ENCODE data around the gene SLC66A1.
"Not testable (repeated sequence)": the region's sequence is repeated elsewhere in the genome, so short reads cannot be mapped to it uniquely, and the experiment has no call there.

The SLC66A1 gene

GRCh38 chr1:19311931-19312781 is at the start of gene SLC66A1, which contains the start of gene AKR7A2:
TSS of gene SLC66A1 (plus strand) at chr1:19312326. CDS start at chr1:19317678, 5,352 bp downstream.
TSS of gene AKR7A2 (minus strand) at chr1:19312144. CDS start at chr1:19312124, 20 bp downstream.
- peak; percentile 78 to 80 for DNase-seq (ENCODE audit: low read depth in 2 of 2)

GRCh38 chr1:19262744-19263143 is 49.4 kb upstream of the SLC66A1 start:
- no peak for DNase-seq (ENCODE audit: low read depth in 2 of 2)

DNA sequence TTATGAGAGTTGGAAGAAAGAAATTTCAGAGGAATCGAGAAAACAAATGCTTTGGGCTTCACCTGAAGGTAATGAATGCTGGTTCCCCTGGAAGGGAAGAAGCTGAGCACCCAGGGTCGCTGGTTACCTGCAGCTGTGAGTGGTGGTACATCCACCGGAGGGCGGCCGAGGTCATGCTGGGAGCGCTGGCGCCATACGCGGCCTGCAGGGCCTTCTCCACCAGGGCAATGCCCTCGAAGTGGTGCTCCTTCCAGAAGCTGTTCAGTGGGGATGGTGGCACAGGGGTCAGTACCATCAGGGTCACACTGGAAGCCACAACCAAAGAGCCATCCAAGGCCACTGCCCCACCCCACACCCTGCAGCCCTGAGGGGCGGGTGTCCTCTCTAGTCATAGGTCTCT is 43.7 kb upstream of the SLC66A1 start:
- DNase-seq (ENCODE audit: low read depth in 2 of 2): no peak

DNA sequence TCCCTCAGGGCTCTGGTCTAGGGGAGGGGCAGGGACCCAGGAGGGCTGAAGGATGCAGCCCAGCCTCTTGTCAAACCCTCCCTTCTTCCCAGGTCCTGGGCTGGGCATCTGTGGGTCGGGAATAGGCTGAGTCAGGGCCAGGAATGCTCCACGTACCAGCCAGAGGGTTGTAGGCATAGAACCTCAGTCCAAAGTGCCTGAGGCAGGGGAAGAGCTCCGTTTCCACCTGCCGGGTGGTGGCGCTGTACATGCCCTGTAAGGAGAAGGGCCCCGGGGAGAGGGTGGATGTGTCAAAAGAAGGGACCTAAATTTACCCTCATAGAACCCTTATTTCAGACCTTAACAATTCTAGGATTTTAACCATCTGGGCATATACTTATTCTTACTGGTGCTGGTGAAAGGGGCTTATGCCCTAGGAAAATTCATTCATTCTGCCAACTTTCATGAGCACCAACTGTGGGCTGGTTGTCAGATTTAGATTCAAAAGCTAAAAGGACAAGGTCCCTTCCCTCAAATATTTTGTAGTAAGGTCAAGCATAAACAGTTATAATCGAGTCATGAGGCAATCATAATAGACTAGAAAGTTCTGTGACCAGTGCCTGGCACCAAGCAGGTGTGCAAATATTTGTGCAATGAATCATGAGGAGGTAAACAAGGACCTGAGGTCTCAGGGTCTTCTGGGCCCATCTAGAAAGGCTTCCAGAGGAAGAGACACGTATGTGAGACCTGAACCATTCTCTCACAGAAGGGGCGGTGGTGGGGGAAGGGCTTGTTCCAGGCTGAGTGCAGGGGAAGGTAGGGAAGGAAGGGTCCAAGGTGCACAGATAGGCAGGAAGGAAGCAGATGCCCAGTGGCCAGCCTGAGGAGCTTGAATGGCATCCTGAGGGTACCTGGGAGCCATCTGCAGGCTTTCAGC is 42.4 kb upstream of the SLC66A1 start:
- not testable (repeated sequence) for DNase-seq (ENCODE audit: low read depth in 2 of 2)

DNA sequence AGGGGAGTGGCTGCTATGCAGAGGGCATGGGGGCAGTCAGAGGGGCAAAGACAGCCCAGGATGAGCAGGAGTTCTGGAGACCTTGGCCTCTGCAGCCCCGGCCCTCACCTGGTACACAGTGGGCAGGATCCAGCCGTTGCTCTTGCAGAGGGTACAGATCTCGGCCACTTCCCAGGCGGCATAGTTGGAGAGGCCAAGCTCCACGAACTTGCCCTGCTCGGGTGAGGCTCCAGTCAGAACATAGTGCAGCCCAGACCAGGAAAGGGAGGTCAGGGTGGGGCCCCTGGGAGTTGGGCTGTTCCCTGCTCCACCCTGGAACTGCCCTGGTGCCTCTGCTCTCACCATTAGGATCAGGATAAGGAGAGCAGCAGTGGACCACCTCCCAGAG is 41.8 kb upstream of the SLC66A1 start:
- DNase-seq (ENCODE audit: low read depth in 2 of 2): not testable (repeated sequence)

DNA sequence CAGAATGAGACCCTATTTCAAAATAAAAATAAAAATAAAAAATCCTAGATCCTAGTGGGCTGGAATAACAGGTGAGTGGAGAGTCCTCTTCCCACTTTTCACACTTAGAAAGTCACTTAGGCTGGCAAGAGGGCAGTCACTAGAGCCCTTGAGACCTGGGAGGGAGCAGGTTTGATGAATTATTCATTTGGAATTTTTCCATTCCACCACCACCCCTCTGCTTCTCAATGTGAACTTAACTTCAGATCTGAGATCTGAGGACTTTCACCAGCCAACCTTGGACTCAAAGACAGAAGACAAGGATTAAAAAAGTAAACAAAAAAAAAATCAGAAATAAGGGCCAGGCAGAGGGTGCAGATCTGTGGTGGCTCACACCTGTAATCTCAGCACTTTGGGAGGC is 40.1 kb upstream of the SLC66A1 start:
- DNase-seq (ENCODE audit: low read depth in 2 of 2): no peak

- DNase-seq (ENCODE audit: low read depth in 2 of 2): no peak
Observed at GRCh38 chr1:19273106-19273843, 38.9 kb upstream of the SLC66A1 start.

DNA sequence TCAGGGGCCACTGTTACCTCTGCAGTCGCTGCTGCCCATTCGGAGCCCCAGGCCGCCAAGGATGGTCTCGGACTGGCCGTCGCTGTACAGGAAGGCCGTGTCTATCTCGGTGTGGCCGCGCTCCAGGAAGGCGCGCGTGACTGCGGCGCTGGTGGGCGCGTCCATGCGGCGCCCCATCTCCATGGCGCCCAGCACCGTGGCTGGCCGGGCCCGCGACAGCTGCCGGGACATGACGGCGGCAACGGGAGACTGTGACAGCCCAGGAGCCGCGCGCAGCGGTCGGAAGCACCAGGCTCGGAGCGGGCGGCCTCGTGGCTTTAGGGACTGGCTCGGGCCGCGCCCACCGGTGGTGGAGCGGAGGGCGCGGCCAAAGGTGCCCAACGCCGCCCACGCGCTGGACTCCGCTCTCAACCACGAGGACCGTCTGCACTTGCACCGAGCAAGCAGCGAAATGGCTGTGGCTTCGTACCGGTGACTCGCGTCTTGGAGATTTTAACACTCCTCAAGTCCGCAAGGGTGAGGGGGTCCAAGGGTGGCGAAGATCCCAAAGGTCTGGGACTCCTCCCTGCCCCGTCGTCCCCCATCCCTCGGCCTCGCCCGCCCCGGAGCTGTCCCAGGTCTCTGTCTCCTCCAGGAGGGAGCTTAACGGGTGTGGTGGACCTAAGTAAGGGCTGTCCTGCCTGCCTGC is 38.1 kb upstream of the SLC66A1 start:
- not testable (repeated sequence) for DNase-seq (ENCODE audit: low read depth in 2 of 2)

DNA sequence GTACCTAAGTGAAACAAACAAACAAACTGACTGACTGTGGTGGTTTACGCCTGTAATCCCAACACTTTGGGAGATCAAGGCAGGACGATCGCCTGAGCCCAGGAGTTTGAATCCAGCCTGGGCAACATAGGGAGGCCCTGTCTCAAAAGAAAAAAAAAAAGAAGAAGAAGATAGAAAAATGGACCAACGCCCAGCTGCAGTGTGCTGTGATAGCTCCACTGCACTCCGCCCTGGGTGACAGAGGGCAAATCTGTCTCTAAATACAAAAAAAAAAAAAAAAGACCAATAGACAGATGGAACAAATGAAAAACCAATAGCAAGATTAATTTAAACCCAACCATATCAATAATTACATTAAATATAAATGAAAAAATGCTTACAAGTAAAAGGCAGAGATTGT is 37.5 kb upstream of the SLC66A1 start:
- no peak for DNase-seq (ENCODE audit: low read depth in 2 of 2)

DNA sequence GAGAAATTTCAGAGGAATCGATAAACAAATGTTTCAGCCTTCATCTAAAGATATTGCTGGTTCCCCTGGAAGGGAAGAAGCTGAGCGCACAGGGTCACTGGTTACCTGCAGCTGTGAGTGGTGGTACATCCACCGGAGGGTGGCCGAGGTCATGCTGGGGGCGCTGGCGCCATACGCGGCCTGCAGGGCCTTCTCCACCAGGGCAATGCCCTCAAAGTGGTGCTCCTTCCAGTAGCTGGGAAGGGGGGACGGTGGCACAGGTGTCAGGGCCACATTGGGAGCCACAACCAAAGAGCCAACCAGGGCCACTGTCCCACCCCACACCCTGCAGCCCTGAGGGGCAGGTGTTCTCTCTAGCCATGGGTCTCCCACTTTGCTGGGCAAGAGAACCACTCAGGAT is 28.2 kb upstream of the SLC66A1 start:
- DNase-seq (ENCODE audit: low read depth in 2 of 2): no peak

- no peak for DNase-seq (ENCODE audit: low read depth in 2 of 2)
Observed at GRCh38 chr1:19284881-19285280, 27.2 kb upstream of the SLC66A1 start.

DNA sequence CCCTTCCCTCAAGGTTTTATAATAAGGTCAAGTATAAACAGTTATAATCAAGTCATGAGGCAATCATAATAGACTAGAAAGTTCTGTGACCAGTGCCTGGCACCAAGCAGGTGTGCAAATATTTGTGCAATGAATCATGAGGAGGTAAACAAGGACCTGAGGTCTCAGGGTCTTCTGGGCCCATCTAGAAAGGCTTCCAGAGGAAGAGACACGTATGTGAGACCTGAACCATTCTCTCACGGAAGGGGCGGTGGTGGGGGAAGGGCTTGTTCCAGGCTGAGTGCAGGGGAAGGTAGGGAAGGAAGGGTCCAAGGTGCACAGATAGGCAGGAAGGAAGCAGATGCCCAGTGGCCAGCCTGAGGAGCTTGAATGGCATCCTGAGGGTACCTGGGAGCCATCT is 26.8 kb upstream of the SLC66A1 start:
- not testable (repeated sequence) for DNase-seq (ENCODE audit: low read depth in 2 of 2)

DNA sequence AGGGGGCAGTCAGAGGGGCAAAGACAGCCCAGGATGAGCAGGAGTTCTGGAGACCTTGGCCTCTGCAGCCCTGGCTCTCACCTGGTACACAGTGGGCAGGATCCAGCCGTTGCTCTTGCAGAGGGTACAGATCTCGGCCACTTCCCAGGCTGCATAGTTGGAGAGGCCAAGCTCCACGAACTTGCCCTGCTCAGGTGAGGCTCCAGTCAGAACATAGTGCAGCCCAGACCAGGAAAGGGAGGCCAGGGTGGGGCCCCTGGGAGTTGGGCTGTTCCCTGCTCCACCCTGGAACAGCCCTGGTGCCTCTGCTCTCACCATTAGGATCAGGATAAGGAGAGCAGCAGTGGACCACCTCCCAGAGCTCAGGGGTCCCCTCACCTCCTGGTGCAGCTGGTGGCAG is 26.3 kb upstream of the SLC66A1 start:
- DNase-seq (ENCODE audit: low read depth in 2 of 2): not testable (repeated sequence)

DNA sequence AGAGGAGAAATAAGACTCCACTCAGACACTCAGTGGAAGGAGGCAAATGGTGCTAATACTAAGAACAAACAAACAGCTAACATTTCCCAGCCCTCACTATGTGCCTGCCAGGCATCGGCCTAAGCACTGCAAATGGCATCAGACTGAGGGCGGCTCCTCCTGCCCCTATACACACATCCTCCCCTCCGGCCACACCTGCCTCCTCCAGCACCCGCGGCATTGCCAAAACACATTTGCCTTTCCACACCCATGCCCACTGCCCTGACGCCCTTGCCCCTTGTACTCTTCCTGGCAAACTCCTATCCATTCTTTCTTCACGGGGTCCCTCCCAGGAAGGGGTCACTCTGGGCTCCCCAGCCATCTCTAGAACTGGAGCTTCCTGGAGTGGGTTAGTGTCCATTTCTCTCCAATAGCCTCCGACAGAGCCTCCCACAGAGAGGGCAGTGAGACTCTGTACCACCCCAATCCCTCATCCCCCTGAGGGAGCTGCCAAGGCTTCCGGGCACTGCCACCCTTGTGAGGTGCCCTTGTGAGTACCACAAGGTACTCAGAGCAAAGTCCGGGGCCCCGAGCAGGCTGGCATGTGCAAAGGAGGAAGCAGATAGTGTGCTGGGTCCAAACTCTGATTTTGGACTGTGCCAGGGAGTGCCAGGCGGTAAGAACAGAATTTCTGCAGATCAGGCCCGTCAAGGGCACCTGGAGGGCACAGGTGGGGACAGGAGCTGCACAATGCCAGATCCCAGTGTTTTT is 24.5 kb upstream of the SLC66A1 start:
- no peak for DNase-seq (ENCODE audit: low read depth in 2 of 2)

GRCh38 chr1:19288324-19289241 is 23.5 kb upstream of the SLC66A1 start, which contains the start of gene AKR7A3:
TSS of gene AKR7A3 (minus strand) at chr1:19288770. CDS start at chr1:19288709, 61 bp downstream.
- DNase-seq (ENCODE audit: low read depth in 2 of 2): peak in 1 of 2 donors; percentile 27

DNA sequence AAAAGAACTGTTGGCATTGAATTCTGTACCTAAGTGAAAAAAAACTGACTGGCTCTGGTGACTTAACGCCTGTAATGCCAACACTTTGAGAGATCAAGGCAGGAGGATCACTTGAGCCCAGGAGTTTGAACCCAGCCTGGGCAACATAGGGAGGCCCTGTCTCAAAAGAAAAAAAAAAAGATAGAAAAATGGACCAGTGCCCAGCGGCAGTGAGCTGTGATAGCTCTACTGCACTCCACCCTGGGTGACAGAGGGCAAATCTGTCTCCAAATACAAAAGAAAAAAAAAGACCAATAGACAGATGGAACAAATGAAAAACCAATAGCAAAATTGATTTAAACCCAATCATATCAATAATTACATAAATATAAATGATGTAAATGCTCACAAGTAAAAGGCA is 22.9 kb upstream of the SLC66A1 start:
- no peak for DNase-seq (ENCODE audit: low read depth in 2 of 2)

GRCh38 chr1:19294638-19295037 is 17.5 kb upstream of the SLC66A1 start:
- DNase-seq (ENCODE audit: low read depth in 2 of 2): no peak

- no peak for DNase-seq (ENCODE audit: low read depth in 2 of 2)
Observed at GRCh38 chr1:19300211-19300610, 11.9 kb upstream of the SLC66A1 start.

DNA sequence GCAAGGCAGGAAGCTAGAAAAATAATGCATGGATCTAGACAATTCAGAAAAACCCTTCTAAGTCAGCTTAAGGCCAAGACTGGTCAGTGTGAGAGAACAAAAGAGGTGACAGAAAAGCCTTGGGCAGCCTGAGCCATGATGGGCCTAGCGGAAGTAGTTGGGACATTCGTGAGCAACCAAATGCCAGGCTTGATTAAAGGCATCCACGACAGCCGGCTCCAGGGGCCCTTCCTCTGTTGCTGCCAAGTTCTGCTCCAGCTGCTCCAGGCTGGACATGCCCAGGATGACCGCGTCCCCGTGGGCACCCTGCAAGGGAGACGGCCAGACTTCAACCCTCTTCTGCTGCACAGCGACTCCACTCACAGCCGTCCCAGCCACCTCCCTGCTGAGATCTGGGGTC is 8.0 kb upstream of the SLC66A1 start:
- not testable (repeated sequence) for DNase-seq (ENCODE audit: low read depth in 2 of 2)
